Islet of Langerhans (tissue), 1 donor: ENCODE data around the gene MEN1.
"Not testable (repeated sequence)": the region's sequence is repeated elsewhere in the genome, so short reads cannot be mapped to it uniquely, and the experiment has no call there.

ENCODE experiments used
- FAIRE-seq: peaks from one replicate; lab custom pipeline; 2011; peaks lifted over from hg19 to GRCh38; lab: Jason Lieb, UNC

MEN1 gene

DNA sequence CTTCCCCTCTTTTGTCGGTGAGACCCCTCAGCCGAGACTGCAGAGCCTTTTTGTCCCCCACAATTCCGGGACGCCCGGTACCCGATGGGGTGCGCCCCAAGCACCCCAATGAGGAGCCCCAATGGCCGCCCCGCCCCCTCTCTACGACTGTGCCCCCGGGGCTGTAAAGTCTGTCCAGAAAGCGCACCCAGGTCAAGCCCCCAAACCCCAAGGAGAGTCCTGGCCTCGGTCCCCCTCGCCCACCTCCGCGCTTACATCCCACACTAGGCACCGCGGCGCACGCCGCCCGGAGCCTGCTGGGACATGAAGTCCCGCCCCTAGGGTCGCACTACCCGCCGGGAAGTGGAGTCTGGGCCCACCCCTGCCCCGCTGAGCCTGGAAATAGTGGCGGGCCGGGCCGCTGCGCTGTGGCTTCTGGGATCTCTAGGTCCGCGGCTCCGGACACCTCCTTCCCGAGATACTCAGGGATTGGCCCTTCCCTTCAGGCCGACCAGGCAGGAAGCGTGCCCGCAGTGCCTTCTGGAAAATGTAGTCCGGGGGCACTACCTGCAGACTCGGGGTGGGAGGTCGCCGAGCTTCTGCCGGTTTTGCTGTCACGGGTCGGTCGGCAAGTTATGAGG is at the start of gene MEN1:
TSS of gene MEN1 (minus strand) at position 281 of the 620 bp plus-strand sequence. CDS start 442 bp downstream, outside the sequence.
- no peak for FAIRE-seq

DNA sequence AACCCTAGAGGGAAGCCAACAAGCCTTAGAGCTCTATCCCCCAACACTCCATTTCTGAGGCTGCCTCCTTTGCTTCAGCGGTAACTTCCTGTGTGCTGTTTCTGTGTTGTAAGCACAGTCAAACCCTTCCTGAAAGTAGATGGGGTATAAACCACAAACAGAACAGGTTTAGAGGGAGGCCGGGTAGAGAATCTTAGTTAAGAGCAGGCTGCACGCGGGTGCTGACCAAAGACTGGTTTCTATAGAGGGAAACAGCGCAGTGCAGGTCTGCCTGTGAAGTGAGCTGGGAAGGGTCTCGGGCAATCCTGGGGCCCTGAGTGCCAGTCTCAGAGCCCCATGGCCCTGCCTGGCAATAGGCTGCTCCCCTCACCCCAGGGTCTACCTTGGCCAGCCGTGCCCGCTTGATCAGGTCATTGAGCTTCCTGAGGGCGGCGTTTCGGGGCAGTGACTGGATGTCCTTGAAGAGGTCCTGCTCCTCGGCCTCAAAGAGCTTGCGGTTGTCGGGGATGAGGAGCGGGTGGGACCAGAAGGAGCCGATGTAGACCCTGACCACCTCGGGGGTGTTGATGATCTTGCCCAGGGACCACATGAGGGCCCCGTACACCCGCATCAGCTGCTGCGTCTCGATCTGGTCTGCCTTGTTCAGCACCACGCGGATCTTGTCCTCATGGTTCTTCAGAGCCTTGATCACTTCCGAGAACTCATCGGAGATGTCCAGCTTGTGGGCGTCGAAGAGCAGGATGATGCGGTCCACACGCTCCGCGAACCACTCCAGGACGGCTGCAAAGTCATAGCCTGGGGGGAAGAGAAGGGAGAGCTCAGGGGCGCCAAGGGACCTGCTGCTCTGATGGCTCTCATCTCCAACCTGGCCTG is 49.4 kb upstream of the MEN1 start:
- no peak for FAIRE-seq

DNA sequence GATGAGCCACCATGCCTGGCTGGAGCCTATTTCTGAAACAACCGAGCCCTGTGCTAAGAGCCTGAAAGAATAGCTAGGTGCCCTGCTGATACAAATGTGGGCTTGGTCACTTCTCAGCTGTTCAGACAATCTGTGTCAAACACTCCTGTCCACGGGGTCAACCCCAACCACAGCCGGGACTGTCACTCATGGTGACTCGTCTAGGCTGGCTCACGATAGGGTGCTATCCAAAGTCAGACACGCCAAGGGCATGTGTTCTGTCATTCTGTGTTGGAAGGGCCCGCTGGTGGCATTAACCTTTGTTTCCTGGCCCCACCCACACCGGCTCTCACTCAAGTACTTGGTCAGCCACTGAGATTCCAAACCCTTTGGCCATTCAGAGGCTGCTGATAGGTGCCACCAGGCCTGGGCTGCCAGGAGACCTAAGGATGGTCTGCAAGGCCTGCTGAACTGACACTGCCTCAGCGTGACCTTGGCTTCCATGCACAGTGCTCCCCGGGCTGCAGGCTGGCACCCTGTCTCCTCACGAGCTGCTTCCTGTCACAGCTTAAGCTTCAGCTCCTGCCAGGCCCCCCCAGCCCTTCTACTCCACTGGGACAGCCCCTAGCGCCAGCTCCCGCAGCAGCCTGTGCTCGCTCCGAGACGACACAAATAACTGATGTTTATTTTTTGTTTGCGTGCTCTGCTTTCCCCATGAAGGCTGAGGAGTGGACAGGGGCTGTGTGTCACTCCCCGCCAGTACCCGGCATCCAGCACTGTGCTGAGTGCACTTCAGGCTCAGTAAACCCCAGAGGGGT is 48.3 kb upstream of the MEN1 start:
- FAIRE-seq, result no peak

DNA sequence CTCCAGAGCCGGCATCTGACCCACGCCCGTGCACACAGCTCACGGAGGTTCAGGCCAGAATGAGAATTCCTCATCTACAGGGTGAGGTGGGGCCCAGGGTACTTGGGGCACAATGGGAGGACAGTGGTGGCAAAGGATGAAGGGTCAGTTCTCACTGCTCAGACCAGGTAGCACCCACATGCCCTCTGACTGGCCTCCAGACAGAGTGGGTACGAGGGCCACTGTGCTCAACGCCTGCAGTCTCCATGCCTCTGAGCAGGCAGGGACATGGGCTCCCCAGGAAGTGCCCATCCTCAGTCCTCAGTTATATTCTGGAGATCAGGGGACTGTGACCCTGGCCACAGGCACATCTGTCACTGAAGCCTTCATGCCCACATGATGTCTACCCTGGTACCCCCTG is 47.1 kb upstream of the MEN1 start:
- FAIRE-seq, result no peak

DNA sequence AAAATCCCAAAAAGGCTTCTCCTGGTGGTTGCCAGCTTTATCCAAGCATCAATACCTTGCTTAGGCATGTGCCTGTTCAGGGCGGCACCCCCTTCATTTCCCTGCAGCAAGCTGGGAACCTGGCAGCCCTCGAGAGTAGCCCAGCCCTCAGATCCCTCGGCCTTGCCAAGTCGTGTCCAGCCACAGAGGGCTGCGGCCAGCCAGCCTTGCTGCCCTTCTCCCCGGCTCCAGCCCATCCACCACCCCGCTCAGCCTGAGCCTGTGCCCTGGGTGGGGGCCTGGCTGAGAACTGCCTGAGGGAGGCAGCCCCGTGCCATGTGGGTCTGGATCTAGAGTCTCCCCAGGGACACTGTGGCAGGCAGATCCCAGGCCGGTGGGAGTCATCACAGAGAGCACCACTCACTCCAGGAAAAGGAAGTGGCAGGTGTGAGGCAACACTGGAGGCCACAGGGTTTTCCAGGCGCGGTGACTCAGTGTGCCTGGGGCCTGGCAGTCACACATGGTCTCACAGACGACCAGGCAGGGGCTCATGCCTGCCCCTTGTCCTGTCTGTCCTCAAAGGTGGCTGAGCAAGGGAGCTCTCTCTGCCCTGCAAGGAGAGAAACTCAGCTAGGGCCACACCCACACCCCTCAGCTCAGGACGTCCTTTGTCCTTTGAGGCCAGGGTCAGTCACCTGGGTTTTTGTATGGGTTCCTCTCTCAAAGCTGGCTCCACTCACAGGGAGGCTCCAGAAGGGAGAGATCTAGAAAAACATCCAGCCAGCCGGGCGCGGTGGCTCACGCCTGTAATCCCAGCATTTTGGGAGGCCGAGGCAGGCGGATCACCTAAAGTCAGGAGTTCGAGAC is 46.3 kb upstream of the MEN1 start:
- no peak for FAIRE-seq

DNA sequence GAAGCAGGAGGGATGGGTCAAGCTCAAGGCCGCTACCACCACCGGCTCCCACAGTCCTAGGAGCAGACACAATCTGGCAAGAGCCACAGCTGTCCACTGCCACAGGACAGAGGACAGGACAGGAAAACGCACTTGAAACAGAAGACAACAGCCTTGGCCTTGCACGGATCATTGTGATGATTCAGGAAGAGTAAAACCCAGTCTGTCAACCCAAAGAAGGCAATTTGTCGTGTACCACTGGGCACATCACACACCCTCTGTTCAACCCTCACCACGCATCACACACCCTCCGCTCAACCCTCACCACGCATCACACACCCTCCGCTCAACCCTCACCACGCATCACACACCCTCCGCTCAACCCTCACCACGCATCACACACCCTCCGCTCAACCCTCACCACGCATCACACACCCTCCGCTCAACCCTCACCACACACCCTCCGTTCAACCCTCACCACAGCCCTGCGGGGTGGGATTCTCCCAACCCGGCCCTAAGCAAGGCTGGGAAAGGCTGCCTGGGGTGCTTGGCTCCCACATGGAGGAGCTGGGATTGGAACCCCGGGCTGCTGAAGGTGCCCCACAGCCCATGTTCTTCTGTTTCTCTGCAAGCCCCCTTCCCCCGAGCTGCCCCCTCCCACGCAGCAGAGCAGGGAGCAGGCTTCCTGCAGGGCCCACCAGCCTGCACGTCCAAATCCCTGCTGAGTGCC is 45.4 kb upstream of the MEN1 start:
- no peak for FAIRE-seq

DNA sequence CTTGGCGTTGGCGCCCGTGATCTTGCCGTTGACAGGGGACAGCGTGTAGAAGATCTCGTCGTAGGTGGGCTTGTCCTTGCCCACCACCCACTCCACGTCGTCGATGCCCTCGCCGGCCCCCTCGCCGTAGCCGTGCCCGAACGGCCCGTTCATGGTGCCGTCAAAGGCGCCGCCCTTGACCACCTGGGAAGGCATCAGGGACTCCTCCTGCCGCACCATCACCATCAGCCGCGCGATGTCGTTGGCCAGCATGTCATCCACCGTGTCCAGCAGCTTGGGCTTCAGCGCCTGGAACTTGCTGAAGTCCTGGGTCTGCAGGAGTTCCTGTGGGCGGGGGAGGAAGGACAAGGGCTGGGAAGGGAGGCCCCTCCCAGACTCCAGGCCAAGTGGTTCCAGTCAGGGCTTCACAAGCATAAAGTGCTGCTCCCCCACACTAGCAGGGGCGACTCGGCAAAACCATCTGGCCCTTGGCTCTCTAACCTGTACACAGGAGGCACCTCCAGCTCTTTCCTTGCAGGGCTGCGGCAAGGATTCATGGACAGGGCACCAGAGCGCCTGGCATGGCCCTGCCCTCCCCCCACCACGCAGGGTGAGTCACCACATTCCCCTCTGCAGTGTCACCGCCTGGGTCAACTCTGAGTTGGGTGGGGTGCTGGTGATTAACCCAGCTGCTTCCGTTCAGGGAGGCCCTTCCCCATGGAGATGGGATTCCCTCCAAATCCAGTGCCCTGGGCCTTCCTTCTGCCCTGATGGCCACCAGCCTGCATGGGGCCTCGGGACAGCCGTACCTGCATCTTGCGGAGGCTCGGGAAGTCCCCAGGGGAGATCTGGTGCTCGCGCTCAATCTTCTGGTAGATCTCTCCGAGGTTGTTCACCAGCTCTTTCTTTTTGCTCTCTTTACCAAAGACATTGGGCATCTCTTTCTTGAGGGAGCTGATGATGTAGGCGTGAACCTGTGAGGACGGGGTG is 44.5 kb upstream of the MEN1 start:
- no peak for FAIRE-seq

DNA sequence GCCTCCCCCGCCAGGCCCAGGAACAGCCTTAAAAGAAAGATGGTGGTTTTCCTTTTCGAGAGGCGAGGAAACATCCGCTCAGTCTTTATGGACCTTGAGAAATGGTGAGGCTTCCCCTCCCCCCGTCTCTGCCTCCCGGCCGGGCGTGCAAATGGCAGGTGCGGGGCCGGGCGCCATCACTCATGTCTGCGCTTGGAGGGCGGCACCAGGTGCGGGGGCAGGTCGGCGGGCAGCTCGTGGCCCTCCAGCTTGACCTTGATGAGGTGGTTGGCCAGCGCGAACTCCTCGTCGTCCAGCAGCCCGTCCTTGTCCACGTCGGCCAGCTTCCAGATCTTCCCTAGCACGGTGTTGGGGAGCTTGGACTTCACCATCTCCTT is 43.8 kb upstream of the MEN1 start:
- FAIRE-seq, result no peak

DNA sequence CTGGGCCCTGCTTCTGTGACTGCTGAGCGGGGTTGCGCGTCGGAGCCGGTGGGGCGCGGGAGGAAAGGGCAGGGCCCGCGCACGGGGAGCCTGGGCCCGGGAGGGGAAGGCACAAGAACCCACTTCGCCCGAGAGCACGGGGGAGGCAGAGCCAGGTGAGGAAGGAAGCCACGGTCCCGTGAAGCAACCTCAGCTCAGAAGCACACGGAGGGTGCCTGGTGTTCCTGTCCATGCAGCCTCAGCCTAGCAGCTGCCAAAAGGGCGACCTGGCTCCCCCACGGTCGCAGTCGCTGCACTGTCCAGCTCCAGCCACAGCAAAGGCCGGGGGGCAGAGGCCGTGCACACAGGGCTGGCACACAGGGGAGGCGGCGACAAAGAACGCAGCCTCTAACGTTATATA is 43.4 kb upstream of the MEN1 start:
- no peak for FAIRE-seq

DNA sequence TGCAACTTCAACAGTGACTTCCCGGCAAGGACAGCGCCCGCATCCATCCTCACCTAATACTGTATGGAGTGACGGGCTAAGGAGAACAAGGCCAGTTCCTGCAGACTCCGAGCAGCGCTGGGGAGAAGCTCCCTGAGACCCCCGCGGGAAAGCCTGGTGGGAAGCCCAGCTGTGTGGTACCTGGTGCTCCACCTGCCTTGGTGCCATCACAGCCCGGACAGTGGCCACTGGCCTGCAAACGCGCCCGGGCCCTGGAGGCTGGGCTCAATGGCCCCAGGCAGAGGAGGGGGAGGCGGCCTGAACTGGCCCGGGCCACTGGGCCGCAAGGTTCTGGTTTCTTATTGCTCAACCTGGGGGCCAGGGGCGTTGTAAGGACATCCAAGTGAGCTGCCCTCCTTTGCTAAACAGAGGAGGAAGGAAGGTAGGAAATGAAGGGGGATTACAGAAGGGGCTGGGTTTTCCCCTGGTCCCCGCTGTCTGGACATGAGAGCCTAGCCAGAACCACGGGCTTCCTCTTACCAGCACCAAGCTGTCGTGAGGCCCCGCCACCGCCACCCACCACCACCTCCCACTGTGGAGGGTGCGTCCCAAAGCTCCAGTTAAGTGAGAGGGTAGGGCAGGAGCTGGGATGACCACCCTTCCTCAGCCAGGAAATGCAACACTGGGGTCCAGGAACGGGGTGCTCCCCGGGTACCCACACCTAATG is 42.6 kb upstream of the MEN1 start:
- no peak for FAIRE-seq

DNA sequence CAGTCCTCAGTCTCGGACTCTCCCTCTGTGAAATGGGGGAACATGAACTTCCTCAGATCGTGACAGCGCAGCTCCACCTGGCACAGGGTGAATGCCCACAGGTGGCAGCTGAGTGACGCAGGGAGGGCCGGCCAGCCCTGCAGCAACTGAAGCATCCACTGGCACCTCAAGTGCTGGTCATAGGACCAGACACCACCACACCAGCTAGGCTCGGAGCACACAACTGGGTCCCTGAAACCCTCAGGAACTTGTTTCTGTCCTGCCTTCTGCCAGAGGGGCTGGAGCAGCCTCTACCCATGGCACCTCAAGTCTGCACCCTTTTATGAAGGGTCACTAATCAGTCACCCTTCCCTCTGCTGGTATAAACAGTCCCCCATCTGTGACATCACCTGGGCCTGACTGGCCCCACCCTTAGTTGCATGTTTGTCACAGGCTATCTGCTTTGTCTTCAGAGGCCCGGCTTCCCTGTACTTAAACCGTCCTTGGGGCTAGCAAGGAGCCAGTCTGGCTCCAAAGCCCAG is 41.5 kb upstream of the MEN1 start:
- no peak for FAIRE-seq

DNA sequence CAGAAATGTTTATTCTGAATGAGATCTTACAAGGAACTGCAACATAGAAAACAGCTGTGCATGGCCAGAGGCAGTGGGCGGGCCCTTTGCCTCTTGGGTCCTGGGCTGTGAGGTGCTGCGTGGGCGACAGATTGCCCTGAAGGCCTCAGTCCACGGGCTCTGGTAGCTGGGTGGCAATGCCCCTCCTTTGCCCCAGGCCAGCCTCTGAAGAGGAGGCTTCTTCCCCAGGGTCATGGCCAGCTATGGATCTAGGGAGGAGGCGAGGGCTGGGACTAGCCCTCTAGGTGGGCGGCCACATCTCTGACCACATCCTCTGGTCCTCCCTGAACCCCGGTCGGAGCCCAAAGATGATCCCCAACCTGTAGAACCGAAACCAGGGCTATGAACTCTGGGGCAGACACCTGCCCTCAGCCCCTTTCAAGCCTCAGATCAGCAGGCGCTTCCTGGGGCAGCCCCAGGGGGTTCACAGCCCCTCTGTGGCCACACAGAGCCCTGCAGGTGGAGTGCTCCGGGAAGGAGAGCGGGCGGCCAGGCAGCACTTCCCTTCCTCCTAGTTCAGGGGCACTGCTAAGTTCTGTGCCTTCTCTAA is 40.7 kb upstream of the MEN1 start:
- FAIRE-seq, result no peak

DNA sequence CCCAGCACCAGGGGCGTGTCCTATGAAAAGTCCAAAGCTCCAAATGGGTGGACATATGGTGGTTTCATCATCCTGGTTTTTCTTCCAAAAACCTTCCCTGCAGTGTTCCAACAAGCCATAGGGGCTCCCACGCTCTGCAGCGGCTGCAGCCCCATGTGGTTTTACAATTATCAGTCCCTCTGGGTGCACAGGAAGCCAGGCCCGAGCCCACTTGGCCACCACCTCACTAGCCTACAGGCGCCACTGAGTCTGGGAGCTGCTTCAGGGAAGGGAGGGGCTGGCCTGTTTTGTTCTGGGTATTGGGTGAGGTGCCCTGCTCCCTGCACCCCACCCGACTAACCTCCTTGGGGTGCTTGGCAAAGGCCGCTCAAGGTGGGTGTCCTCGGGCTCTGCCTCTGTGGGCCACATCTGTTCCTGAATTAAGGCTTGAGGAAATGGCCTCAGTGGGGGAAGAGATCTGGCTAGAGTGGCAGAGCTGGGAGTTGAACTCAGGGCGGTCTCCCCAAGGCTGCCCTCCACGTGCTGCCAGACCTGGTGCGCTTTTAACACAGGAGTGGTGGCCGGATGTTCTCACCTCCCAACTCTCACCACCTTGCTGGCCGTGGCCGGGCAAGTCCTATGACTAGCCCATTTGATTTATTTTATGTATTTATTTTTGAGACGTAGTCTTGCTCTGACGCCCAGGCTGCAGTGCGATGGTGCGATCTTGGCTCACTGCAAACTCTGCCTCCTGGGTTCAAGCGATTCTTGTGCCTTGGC is 39.4 kb upstream of the MEN1 start:
- FAIRE-seq, result no peak

DNA sequence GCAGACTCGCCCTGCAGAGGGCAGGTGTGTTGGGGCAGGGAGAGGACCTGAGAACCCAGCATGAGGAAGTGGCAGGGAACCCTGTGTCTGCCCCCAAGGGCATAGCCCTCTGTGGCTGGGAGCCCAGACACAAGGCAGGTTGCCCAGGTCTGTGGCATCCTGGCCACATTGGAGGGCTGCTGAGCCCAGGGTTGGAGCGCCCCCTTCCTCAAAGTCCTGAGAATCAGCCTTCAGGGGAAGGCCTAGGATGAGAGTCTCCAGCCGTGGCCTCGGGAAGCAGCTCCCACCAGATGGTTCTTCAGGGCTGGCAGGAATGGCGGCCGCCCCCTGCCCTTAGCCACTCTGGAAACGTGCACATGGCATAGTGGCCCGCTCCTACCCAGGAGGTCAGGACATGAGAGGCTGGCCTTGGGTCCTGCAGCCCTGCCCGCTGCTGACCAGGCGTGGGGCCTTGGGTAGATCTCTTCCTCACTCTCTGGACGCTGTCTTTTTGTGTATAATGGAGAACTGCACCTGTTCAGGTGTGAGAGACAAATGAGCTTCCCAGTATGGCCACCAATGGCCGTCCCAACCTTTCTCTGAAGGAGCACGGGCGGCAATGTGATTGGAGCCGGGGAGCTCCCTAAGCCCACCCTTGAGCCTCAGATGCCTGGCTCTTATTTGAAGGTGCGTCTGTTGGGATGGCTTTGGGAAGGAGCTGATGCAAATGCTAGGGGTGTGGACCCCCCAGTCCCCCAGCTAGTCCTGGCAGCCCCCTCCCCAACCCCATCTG is 38.7 kb upstream of the MEN1 start:
- no peak for FAIRE-seq

DNA sequence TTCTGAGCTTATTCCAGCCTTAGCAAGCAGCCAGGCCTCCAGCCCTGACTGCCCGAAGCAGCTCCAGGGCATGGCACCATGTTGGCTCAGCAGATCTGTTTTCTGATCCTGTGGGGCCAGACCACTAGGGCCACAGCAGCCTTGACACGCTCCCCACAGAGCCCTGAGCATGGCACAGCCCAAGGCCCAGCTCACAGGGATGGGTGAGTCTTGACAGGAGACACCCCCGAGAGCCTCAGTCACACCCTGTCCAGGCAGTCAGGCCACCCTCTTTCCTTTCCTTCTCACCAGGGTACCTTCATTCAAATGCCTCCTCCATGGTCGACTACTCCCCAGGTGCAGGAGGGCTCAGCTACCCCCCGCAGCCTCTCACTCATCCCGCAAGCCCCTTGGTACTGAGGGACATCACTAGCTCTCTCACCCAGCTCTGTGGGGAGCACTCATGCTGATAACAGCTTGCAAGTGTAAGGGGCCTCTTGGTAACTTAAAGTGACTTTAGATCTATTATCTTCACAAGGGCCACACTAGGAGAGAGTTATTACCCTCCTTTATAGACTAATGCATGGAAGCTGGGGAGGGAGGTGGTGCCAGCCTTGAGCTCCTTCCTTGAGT is 38.0 kb upstream of the MEN1 start:
- FAIRE-seq, result no peak

DNA sequence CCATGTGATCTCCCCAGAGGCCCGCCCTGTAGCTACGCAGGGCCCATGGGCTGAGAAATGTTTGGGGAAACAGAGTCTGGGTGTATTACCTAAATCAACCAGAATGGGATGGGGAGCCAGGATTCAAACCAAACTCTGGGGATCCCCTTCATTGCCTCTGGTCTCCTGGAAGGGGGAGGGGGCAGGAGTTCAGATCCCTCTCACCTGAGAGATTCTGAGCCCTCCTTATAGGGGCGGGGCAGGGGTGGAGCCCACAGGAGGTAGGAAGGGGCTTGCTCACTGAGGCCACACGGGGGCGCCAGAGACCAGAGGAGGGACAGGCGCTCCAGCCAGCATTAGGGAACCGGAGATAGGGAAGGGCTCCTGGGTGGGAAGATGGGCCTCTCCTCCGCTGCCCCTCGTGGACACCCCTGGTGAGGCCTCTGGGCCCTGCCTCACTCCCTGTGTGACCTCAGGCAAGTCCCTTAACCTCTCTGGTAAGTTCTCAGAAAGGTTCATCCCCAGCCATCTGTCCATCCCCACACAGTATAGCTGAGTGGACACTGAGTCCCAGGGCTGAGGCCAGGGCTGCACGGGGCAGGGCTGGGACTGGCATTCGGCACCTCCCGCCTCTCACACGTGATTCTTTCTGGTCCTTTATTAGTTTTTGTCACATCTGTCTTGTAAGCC is 36.8 kb upstream of the MEN1 start:
- no peak for FAIRE-seq

DNA sequence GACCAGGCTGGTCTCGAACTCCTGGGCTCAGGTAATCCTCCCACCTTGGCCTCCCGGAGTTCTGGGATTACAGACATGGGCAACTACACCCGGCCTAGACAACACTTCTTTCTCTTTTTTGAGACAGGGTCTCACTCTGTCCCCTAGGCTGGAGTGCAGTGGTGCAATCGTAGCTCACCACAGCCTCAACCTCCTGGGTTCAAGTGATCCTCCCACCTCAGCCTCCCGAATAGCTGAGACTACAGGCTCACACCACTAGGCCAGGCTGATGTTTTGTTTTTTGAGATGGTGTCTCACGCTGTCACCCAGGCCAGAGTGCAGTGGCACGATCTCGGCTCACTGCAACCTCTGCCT is 35.4 kb upstream of the MEN1 start:
- FAIRE-seq, result not testable (repeated sequence)
